Fibroblast of upper back skin (primary cell): ENCODE results near the gene SERINC2.
"Not testable (repeated sequence)": the region's sequence is repeated elsewhere in the genome, so short reads cannot be mapped to it uniquely, and the experiment has no call there.

Experiments
- DNase-seq: peaks from one replicate; pipeline ENCODE4 v3.0.0-alpha.2; 2013

SERINC2 gene

GRCh38 chr1:31473508-31473907, 60.5 kb downstream of the SERINC2 start:
- DNase-seq: not testable (repeated sequence)

DNA sequence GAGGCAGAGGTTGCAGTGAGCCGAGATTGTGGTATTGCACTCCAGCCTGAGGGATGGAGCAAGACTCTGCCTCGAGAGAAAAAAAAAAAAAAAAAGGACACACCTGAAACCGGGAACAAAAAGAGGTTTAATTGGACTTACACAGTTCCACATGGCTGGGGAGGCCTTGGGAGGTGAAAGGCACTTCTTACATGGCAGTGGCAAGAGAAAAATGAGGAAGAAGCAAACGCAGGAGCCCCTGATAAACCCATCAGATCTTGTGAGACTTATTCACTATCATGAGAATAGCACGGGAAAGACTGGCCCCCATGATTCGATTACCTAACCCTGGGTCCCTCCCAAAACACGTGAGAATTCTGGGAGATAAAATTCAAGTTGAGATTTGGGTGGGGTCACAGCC, 61.6 kb downstream of the SERINC2 start:
- not testable (repeated sequence) for DNase-seq

- no peak for DNase-seq
Measured at GRCh38 chr1:31476891-31477846, 64.2 kb downstream of the SERINC2 start.

DNA sequence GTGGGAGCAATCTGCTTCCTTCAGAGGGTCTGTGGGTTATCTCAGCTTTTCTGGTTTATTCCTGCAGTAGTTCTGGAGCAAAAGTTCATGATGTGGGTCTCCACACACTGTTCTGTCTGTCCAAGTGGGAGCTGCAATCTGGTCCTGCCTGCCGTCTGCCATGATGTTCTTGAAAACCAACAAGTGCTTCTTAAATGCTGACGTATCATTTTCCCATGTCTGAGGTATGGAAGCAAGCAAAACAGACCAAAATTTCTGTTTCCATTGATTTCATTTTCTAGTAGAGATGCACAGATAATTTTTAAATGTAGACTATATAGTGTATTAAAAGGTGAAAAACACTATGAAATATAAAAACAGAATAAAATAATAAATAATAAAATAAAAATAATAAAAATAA, 65.2 kb downstream of the SERINC2 start:
- DNase-seq: no peak

GRCh38 chr1:31479811-31480210, 66.8 kb downstream of the SERINC2 start:
- DNase-seq: peak; percentile 24

GRCh38 chr1:31480426-31480825, 67.4 kb downstream of the SERINC2 start:
- DNase-seq: not testable (repeated sequence)

GRCh38 chr1:31482482-31483011, 69.5 kb downstream of the SERINC2 start:
- no peak for DNase-seq

DNA sequence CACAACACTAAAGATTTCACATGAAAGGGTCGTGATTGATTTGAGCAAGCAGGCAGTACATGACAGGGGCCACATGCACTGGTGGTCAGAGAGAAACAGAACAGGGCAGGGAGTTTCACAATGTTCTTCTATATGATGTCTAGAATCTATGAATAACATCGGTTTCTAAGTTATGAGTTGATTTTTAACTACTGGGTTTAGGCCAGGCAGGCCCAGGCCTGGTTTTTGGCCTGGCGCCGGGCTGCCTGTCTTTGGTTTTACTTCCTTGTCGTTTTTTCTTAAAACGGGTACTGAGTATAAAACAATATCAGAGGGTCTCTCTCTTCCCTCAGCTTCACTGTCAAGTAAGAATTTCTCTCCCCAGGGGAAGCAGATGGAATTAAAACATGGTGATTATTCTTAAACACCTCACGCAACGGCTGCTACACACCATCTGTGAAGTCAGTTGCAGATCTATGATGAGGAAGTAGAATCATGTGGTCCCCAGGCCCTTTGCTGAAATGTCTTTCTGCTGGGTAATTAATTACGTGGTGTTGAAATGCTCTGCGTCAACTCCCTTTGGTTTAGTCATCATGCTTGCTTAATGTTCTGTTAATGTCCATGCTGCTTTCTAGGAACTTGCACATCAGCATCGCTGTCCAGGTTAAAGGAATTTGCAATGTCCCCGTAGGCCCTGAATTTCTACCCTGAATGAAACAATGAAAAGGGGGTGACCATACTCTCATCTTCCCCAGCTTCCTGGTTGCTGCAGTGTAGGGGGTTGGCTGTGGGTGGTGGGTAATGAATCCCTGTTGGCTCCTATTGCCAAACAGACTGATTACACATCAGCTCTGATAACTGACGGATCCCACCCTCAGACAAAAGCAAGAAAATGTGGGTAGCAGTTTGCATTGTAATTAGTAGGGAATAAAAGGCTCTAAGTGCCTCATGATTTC, 70.3 kb downstream of the SERINC2 start:
- peak; percentile 99 for DNase-seq
